Measurements from ENCODE around the gene RAD21L1. TPM values are rescaled to one million over a fixed set of nuclear protein-coding genes. Genes with fewer than 3 reads are reported as not detected.
A peak's percentile ranks its signal among the peaks of the same experiment; 100 is the strongest.
"Not testable (repeated sequence)": the region's sequence is repeated elsewhere in the genome, so short reads cannot be mapped to it uniquely, and the experiment has no call there.

RAD21L1 gene
- total RNA-seq, 1 donor from 2014 or later: not detected

DNA sequence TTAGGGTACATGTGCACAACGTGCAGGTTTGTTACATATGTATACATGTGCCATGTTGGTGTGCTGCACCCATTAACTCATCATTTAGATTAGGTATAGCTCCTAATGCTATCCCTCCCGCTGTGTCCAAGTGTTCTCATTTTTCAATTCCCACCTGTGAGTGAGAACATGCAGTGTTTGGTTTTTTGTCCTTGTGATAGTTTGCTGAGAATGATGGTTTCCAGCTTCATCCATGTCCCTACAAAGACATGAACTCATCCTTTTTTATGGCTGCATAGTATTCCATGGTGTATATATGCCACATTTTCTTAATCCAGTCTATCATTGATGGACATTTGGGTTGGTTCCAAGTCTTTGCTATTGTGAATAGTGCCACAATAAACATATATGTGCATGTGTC, 24.4 kb downstream of the RAD21L1 start:
- H3K27ac Mint-ChIP-seq; H3K4me1 Mint-ChIP-seq (ENCODE audit: low read depth); intact Hi-C loops (cut with micrococcal nuclease); H3K4me3 Mint-ChIP-seq (ENCODE audit: low read depth); H3K36me3 Mint-ChIP-seq (ENCODE audit: low read depth); DNase-seq (ENCODE audit: low spot score); H3K9me3 Mint-ChIP-seq: not testable (repeated sequence)
- H3K27me3 Mint-ChIP-seq (ENCODE audit: low read depth): peaks cover 13% of the 10 kb centered on the region

DNA sequence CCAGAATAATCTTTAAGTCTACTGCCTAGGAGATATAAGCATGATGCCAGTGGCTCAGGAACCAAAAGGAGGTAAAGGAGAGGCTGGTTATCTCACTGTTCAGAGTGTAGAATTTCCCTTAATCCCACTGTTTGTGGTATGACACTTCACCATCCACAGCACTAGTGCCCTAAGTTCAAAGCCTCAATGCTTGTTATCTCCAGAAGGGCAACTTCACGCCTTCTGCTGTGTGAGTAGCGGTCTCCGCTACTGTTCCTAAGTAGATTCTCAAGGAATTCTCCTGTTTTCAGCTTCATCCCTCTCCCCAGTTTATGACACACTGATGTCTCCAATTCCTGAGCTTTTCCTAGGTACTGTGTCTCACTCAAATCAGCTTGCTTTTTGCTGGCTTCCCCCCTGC, 26.6 kb downstream of the RAD21L1 start:
- DNase-seq (ENCODE audit: low spot score): no peak
- Mint-ChIP-seq H3K4me1 (ENCODE audit: low read depth) (peaks cover 12% of the 10 kb centered on the region), H3K27me3 (ENCODE audit: low read depth) (peaks cover 18% of the 10 kb centered on the region), H3K4me3 (ENCODE audit: low read depth) (no peak overlapping the region), H3K27ac (no peak overlapping the region), H3K9me3 (peaks cover 7% of the 10 kb centered on the region), H3K36me3 (ENCODE audit: low read depth) (no peaks in the 10 kb centered on the region)
- intact Hi-C loops (cut with micrococcal nuclease): no loop called here

DNA sequence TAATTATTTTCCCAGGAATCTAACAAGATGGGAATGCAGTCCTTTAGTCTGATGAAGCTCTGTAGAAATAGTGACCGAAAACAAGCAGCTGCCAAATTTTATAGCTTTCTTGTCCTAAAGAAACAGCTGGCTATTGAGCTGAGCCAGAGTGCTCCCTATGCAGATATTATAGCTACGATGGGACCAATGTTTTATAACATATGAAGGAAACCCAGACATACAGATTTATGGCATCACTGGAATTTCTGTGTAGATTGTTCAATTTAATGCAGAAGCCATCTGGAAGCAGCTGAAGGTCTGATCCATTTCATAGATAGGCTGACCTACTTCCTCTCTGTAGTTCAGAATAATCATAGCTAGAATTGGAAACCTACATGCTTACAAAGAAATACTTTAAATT, 28.4 kb downstream of the RAD21L1 start:
- peaks cover 7% of the 10 kb centered on the region for H3K9me3 Mint-ChIP-seq
- H3K4me1 Mint-ChIP-seq (ENCODE audit: low read depth): peaks cover 12% of the 10 kb centered on the region
- no peaks in the 10 kb centered on the region for H3K36me3 Mint-ChIP-seq (ENCODE audit: low read depth)
- no peak overlapping the region for H3K27ac Mint-ChIP-seq
- no peak for DNase-seq (ENCODE audit: low spot score)
- H3K27me3 Mint-ChIP-seq (ENCODE audit: low read depth): peaks cover 19% of the 10 kb centered on the region
- no peak overlapping the region for H3K4me3 Mint-ChIP-seq (ENCODE audit: low read depth)
- intact Hi-C loops (cut with micrococcal nuclease): no loop called here

DNA sequence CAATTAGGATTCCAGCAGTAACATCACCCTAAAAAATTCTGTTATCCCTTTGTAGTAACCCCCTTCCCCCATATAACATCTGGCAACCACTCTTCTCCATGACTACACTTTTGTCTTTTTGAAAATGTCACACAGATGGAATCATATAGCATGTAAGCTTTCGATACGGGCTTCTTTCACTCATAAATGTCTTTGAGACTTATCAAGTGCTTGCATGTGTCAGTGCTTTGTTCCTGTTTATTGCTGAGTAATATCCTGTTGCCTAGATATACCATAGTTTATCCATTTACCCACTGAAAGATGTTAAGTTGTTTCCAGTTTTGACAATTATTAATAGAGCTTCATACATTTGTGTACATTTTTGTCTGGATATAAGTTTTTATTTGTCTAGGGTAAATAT, 29.8 kb downstream of the RAD21L1 start:
- Mint-ChIP-seq H3K27ac (no peak overlapping the region), H3K4me1 (ENCODE audit: low read depth) (peaks cover 12% of the 10 kb centered on the region), H3K36me3 (ENCODE audit: low read depth) (no peaks in the 10 kb centered on the region), H3K4me3 (ENCODE audit: low read depth) (no peak overlapping the region), H3K27me3 (ENCODE audit: low read depth) (peaks cover 19% of the 10 kb centered on the region), H3K9me3 (peaks cover 6% of the 10 kb centered on the region)
- DNase-seq (ENCODE audit: low spot score): no peak
- intact Hi-C loops (cut with micrococcal nuclease): no loop called here

DNA sequence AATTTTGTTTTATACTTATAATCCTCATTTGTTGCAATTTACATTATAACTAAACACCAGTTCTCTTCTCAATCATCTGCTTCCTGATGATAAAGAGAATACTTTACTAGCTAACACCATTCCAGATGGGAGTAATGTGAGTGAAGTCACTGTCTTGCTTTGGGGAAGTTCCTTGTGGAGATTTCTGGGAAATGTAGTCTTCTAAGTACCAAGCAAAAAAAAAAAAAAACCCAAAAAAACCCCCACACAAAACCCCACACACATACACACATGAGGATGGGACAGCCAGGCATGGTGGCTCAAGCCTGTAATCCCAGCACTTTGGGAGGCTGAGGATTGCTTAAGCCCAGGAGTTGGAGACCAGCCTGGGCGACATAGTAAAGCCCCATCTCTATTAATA, 38.0 kb downstream of the RAD21L1 start:
- Mint-ChIP-seq H3K36me3 (ENCODE audit: low read depth) (peaks cover 12% of the 10 kb centered on the region), H3K4me3 (ENCODE audit: low read depth) (no peak overlapping the region), H3K27me3 (ENCODE audit: low read depth) (peaks cover 3% of the 10 kb centered on the region), H3K4me1 (ENCODE audit: low read depth) (peaks cover 24% of the 10 kb centered on the region), H3K9me3 (peaks cover 11% of the 10 kb centered on the region), H3K27ac (no peak overlapping the region)
- DNase-seq (ENCODE audit: low spot score): no peak
- intact Hi-C loops (cut with micrococcal nuclease): no loop called here

DNA sequence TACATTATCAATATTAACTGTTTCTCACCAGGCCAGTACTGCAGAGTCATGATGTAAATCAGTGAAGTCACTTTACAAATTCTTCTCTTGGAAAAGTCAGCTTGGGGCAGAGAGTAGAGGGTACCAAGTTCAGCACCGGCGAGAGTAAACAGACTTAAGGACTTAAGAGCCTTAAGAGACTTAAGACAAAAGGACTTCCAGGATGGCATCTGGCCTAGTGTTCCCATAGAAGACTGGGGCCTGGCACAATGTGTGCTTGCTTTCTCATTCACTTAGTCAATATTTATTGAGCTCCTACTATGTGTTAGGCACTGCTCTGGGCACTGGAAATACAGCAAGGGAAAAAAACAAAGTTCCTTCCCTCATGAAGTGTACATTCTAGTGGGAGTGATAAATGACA, 38.9 kb downstream of the RAD21L1 start:
- peaks cover 13% of the 10 kb centered on the region for H3K36me3 Mint-ChIP-seq (ENCODE audit: low read depth)
- peaks cover 3% of the 10 kb centered on the region for H3K27me3 Mint-ChIP-seq (ENCODE audit: low read depth)
- peak overlapping the region; percentile 84 for H3K4me3 Mint-ChIP-seq (ENCODE audit: low read depth)
- no peak for DNase-seq (ENCODE audit: low spot score)
- H3K9me3 Mint-ChIP-seq: peaks cover 11% of the 10 kb centered on the region
- intact Hi-C loops (cut with micrococcal nuclease): loop anchor here (5.0 kb wide), 1 partner anchor 37 kb away; the partner anchor contains the start of gene RAD21L1
- no peak overlapping the region for H3K27ac Mint-ChIP-seq
- H3K4me1 Mint-ChIP-seq (ENCODE audit: low read depth): peaks cover 25% of the 10 kb centered on the region

DNA sequence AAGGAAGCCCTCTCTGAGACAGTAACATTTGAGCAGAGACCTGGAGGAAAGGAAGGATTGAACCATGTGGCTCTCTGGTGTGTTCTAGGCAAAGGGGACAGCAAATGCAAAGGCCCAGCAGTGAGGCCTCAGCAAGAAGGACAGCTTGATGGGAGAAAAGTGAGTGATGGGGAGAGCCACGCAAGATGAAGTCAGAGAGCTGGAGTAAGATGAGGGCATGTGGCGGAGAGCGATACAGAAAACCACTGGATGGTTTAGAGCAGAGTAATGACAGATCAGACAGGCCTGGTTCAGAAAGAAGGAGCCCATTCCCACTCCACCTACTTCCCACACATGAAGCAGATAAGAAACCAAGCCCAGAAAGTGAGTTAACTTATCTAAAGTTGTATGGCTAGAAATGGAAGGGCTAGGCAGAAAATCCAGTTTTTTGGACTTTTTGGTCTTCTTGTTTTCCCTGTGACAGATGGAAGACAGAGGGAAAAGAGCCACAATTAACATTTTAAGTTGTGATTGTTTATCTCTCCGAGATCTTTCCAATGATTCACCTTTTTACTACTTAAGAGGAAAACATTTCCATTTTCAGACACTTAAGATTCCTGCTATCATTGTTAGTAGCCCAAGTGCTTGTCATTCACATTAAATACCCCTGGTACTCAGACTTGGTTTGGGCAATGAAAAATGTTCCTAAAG, 39.5 kb downstream of the RAD21L1 start:
- Mint-ChIP-seq H3K4me3 (ENCODE audit: low read depth) (peak overlapping the region; percentile 84), H3K36me3 (ENCODE audit: low read depth) (peaks cover 13% of the 10 kb centered on the region), H3K27ac (peak overlapping the region; percentile 13), H3K27me3 (ENCODE audit: low read depth) (peaks cover 3% of the 10 kb centered on the region), H3K4me1 (ENCODE audit: low read depth) (peaks cover 25% of the 10 kb centered on the region), H3K9me3 (peaks cover 11% of the 10 kb centered on the region)
- no peak for DNase-seq (ENCODE audit: low spot score)
- intact Hi-C loops (cut with micrococcal nuclease): loop anchor here (5.0 kb wide), 1 partner anchor 38 kb away; the partner anchor contains the start of gene RAD21L1

DNA sequence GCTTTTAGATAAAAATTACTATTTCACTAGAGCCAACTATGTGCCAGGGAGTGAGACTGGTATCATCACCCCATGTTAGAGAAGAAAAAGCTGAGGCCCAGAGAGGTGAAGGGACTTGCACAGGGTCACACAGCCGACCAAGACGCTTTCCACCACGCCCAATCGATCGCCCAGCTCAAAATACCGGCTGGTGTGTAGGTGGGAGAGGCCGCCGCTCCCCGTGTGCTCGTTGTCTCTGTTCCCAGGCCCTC, 40.0 kb downstream of the RAD21L1 start:
- Mint-ChIP-seq H3K4me3 (ENCODE audit: low read depth) (peak overlapping the region; percentile 84), H3K9me3 (peaks cover 11% of the 10 kb centered on the region), H3K27ac (peak overlapping the region; percentile 76), H3K4me1 (ENCODE audit: low read depth) (peaks cover 25% of the 10 kb centered on the region), H3K36me3 (ENCODE audit: low read depth) (peaks cover 13% of the 10 kb centered on the region), H3K27me3 (ENCODE audit: low read depth) (peaks cover 3% of the 10 kb centered on the region)
- no peak for DNase-seq (ENCODE audit: low spot score)
- intact Hi-C loops (cut with micrococcal nuclease): loop anchor here (1.0 to 5.0 kb wide), 2 partner anchors 21 to 39 kb away; partner anchors contain the start of gene RAD21L1

DNA sequence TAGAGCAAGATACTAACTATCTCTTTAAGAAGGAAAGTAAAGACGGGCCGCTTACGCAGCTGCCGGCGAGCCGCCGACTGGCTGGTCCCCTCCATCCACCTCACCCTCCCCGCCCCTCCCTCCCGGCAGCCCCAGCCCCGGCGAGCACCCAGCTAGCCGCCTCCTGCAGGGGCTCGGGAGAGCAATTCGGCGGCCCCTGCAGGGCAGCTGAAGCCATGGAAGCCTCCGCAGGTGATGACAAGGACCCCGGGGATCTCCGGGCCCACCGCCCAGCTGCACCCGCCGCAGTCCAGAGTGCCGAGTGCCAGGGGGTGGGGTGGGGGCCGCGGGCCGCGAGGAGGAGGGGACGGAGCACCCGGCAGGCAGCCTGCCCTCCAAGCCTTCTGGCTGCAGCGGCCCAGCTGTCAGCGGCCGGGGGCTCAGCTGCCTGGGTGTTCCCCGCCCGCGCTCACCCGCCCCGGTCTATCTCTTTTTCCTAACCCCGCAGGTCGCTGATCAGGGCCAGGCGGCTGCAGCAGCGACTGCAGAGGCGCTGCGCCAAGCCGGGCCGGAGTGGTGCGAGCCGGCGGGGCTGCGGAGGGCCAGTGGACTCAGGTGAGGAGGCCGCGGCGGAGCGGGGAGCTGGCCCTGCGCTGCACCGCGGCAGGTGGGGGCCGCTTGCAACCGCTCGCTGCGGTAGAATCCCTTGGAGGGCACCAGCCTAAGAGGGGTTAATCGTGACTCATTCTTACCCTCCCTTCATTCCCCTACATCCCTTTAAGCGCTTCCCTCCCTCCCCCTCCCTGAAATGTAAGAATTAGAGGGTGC, 40.5 kb downstream of the RAD21L1 start, which contains the start of gene SNPH:
Gene SNPH (plus strand): TSS at position 128 of the 807 bp plus-strand sequence. CDS start 29,946 bp downstream, outside the sequence.
- peak within 1 kb of the TSS; percentile 76 for H3K27ac Mint-ChIP-seq
- H3K9me3 Mint-ChIP-seq: peaks cover 11% of the 10 kb centered on the region
- intact Hi-C loops (cut with micrococcal nuclease): loop anchor here (1.0 to 5.0 kb wide), 2 partner anchors 21 to 39 kb away; partner anchors contain the start of gene RAD21L1
- H3K4me3 Mint-ChIP-seq (ENCODE audit: low read depth): peak within 1 kb of the TSS; percentile 84
- peaks cover 3% of the 10 kb centered on the region for H3K27me3 Mint-ChIP-seq (ENCODE audit: low read depth)
- H3K36me3 Mint-ChIP-seq (ENCODE audit: low read depth): peaks cover 13% of the 10 kb centered on the region
- H3K4me1 Mint-ChIP-seq (ENCODE audit: low read depth): peaks cover 25% of the 10 kb centered on the region
- peak; percentile 62 for DNase-seq (ENCODE audit: low spot score)

DNA sequence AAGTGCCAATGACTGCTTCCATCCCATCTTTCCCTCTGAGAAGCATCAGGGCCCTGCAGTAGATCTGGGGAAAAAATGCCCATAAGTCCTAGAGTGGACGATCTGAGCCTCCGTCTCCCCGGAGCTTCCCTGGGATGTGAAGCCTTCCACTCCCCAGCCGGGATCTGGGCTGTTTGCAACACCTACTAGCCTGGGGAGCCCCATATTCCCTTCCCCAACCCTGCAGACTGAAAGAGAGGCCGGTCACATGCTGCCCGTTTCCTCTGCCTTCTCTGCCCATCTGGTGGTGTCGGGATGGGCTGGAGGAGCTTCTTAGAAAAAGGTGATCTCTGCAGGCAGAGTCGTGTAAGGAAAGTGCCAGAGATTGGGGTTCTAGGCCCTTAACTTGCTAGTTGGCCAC, 41.3 kb downstream of the RAD21L1 start:
- H3K4me1 Mint-ChIP-seq (ENCODE audit: low read depth): peaks cover 25% of the 10 kb centered on the region
- peak overlapping the region; percentile 75 for H3K4me3 Mint-ChIP-seq (ENCODE audit: low read depth)
- intact Hi-C loops (cut with micrococcal nuclease): loop anchor here (5.0 kb wide), 1 partner anchor 40 kb away; the partner anchor contains the start of gene RAD21L1
- H3K27me3 Mint-ChIP-seq (ENCODE audit: low read depth): peaks cover 2% of the 10 kb centered on the region
- no peak for DNase-seq (ENCODE audit: low spot score)
- peaks cover 12% of the 10 kb centered on the region for H3K36me3 Mint-ChIP-seq (ENCODE audit: low read depth)
- peaks cover 10% of the 10 kb centered on the region for H3K9me3 Mint-ChIP-seq
- H3K27ac Mint-ChIP-seq: no peak overlapping the region

DNA sequence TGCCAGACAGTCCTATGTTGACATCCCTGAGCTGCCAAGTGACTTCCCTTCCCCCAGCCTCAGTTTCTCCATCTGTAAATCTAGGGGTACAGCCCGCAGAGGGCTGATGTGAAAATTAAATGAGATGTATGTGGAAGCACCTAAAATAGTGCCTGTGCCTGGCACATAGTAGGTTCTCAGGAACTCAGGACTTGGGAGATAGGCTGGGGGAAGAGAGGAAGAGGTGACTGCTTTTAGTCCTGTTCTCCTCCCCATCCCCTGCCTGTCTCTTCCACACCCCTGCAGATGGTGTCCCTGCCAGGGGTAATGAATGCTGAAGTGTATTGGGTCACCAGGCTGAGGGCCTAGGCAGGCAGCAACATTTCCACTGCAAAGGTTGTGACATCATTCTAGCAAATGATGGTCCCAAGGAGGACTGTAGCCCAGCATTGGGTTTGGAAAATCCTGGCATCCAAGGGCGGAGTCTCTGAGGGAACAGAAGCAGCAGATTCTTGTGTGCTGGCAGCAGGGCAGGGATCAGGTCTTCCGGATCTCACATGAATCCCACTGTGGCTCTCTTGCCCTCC, 42.0 kb downstream of the RAD21L1 start:
- intact Hi-C loops (cut with micrococcal nuclease): loop anchor here (5.0 kb wide), 1 partner anchor 41 kb away; the partner anchor contains the start of gene RAD21L1
- Mint-ChIP-seq H3K9me3 (peaks cover 5% of the 10 kb centered on the region), H3K4me3 (ENCODE audit: low read depth) (peak overlapping the region; percentile 37), H3K27ac (no peak overlapping the region), H3K36me3 (ENCODE audit: low read depth) (peaks cover 8% of the 10 kb centered on the region), H3K27me3 (ENCODE audit: low read depth) (no peaks in the 10 kb centered on the region), H3K4me1 (ENCODE audit: low read depth) (peaks cover 25% of the 10 kb centered on the region)
- DNase-seq (ENCODE audit: low spot score): no peak

DNA sequence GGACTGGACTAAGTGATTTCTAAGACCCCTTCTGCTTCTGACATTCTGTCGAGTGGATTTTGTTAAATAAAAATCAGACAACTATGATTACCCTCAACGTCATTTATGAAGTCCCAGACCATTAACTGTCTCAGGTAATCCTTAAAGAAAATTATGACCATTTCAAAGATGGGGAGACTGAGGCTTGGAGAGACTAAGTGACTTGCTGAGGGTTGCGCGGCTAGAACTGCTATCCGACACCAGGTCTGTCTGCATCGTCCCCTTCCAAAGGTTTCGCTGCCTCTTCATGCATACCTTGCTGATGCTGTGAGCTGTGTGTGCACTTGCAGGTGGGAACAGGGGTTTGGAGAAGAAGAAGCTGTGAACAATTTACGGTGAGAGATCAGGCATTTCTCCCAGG, 43.4 kb downstream of the RAD21L1 start:
- Mint-ChIP-seq H3K36me3 (ENCODE audit: low read depth) (peaks cover 4% of the 10 kb centered on the region), H3K4me3 (ENCODE audit: low read depth) (no peak overlapping the region), H3K27ac (no peak overlapping the region), H3K9me3 (no peaks in the 10 kb centered on the region), H3K27me3 (ENCODE audit: low read depth) (no peaks in the 10 kb centered on the region), H3K4me1 (ENCODE audit: low read depth) (peaks cover 25% of the 10 kb centered on the region)
- intact Hi-C loops (cut with micrococcal nuclease): loop anchor here (5.0 kb wide), 1 partner anchor 42 kb away; the partner anchor contains the start of gene RAD21L1
- DNase-seq (ENCODE audit: low spot score): no peak
